Measurements from ENCODE around the gene HPS4.
"Not testable (repeated sequence)": the region's sequence is repeated elsewhere in the genome, so short reads cannot be mapped to it uniquely, and the experiment has no call there.

HPS4 gene

GRCh38 chr22:26442086-26442756 is 41.4 kb downstream of the HPS4 start:
- DNase-seq (ENCODE audit: low spot score): no peak

DNA sequence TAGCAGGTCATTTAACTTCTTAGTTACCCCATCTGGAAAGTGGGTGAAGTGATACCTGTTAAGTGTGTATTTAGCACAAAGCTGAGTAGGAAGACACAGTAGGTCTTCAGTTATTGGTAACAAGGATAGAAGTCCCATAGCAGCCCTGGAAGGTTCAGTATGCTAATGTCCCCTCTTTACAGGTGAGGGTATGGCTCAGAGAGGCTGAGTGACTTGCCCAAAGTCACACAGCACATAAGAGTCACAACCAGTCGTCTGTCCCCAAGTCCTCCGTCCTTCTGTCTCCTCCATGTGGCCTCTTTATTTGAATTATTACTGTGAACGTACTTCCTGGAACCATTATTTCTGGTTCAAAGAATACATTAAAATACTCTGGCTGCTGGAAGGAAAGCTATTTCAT is 44.0 kb downstream of the HPS4 start:
- no peak for DNase-seq (ENCODE audit: low spot score)

DNA sequence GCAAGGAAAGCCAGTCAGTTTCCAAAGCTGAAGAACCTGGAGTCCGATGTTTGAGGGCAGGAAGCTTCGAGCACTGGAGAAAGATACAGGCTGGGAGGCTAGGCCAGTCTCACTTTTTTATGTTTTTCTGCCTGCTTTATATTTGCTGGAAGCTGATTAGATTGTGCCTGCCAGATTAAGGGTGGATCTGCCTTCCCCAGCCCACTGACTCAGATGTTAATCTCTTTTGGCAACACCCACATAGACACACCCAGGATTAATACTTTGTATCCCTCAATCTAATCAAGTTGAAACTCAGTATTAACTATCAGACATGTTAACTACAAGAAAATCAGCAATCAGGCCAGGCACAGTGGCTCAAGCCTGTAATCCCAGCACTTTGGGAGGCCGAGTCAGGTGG is 44.8 kb downstream of the HPS4 start:
- DNase-seq (ENCODE audit: low spot score): not testable (repeated sequence)

DNA sequence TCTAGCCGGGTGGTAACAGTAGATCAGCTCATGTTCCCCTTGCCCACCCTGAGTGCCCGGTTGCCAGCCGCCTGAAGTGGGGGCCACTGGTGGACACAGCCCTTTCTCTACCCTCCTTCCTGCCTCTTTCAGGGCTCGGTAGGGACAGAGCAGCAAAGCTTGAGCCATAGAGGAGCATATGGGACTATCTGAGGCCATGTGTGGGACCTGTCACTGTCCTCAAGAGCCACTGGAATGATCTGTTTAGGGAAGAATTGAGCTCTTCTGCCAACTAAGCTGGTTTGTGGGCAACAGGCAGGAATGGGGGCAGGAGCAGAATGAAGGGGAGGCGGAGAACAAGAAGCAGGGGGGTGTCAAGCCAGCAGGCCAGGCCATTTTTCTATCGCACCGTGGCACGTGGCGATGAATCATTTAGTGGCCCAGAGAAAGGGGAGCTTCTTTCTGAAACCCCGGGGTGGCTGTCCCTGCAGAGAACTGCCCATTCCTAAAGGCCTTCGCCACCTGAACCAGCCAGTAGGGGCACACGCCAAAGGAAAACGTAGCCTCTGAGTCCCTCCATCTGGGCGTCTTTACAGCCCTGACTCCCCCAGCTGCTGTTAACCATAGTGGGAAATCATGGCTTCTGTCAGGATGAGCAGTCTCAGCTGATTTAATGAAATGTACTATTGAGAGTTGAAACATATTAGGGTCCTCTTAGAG is 45.7 kb downstream of the HPS4 start:
- DNase-seq (ENCODE audit: low spot score): no peak

DNA sequence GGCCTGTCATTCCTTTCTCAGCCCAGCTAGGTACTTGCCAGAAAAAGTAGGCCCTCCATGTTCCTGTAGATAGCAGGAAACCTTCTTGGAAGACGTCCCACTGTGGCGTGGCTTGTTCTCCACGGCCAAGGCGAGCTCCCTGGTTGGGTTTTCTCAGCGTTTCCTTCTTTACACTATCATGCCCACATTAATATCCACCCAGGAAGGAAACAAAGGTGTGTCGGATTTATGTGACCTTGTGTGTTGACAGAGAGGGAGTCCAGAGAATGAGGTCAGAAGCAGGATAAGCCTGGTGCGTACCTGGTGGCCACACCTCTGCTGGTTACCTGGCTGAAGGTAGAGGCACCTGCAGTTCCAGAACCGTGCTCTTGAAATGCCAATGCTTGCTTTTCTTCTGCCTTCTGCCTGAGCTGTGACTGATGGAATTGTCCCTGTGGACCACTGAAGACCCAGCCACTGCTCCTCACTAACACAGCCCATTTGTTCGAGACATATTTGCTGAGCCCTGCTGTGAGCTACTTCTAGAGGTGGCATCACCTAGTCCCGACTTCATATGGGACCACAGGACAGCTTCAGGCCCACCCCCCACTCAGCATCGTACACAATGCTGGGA is 46.6 kb downstream of the HPS4 start:
- DNase-seq (ENCODE audit: low spot score): no peak

- no peak for DNase-seq (ENCODE audit: low spot score)
Measured at GRCh38 chr22:26435327-26436093, 48.1 kb downstream of the HPS4 start.

DNA sequence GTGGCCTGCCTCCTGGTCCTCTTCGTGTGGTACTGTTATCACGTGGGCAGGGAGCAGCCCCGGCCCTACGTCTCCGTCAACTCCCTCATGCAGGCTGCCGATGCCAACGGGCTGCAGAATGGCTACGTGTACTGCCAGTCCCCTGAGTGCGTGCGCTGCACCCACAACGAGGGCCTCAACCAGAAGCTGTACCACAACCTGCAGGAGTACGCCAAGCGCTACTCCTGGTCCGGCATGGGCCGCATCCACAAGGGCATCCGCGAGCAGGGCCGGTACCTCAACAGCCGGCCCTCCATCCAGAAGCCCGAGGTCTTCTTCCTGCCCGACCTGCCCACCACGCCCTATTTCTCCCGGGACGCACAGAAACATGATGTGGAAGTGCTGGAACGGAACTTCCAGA is 49.8 kb downstream of the HPS4 start:
- no peak for DNase-seq (ENCODE audit: low spot score)

- DNase-seq (ENCODE audit: low spot score): no peak
Measured at GRCh38 chr22:26432619-26433311, 50.8 kb downstream of the HPS4 start.

DNA sequence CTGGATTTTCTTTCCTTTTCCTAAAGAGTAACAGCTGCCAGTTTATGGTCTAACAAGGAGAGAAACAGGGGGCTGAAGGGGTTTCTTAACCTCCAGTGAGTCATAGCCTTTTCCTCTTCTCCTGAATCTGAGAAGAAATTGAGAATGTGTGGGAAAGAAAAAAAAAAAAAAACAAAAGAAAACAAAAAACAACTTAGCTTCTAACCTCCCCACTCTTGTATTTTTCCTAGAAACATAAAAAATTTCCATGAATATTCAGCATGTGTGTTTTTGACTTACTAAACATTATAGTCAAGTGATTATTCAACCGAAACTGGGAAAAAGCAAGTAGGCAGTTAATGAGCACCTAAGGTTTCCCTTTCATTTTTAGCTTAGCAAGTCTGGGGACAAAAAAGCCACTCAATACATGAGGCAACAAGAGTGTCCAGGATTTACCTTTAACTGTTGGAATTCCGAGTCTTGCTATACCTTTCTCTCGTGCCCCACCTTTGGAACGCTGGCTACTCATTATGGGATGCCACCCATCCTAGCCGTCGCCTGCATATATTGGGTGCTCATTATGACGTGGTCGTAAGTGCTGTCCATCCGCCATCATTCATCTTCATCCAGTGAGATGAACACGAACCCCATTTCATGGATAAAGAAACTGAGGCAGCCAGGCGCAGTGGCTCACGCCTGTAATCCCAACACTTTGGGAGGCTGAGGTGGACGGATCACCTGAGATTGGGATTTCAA is 52.2 kb downstream of the HPS4 start:
- DNase-seq (ENCODE audit: low spot score): peak; percentile 55

DNA sequence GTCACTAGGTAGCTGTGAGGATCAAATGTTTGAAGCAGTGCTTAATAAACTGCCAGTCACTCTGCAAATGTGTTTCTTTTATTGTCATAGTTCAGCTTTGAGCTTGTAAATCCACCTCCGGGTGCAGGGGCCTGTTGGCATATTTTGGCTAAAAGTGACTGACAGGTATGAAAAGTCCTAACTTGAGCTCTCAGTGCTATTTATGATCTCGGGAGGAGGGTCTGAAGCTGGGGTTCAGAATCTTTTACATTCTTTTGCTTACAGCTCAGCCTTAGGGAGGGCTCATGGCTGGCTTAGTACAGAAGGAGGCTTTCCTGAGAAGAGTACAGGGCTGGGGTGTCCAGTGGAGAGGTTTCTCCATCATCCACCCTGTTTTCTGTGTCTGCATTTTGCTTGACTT is 53.0 kb downstream of the HPS4 start:
- DNase-seq (ENCODE audit: low spot score): peak; percentile 15

DNA sequence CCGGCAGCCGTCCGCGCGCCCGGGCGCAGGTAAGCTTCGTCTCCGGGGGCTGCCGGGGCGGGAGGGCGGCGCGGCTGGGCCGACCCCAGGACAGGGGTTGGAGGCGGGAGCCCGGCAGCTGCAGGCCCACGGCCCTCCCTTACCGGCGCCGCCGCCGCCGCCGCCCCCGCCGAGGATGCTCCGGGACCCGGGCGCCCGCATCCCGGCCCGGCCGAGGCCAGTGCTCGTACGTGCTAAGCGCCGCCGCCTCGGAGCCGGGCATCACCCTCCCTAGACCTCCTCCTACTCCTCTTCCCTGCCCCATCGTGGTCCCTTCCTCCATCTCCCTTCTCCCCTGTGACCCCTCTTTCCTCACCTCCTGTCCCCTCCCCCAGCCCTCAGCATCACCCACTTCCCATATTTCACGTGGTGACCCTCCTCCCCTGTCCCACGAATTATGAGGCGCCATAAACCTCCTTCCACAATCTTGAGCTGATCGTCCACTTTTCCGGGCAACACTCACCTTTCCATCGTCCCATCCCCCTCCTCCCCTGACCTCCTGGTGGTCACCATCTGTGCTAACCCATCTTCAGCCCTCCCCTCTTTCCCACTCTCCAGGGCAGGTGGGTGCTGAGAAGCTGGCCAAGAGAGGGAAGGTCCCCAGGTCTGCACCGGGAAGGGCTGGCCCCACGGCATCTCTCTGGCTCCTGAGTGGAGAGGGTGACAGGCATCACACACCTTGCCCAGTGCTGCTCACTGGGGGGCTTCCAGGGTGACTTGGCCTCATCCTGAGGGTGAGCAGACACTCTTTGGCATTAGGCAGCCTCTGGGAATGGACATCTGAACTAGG is 53.9 kb downstream of the HPS4 start:
- DNase-seq (ENCODE audit: low spot score): peak; percentile 17

GRCh38 chr22:26428515-26429457 is 54.8 kb downstream of the HPS4 start, which contains the start of gene ASPHD2:
Gene ASPHD2, plus strand, starts transcription at chr22:26429260. Its CDS starts 4,356 bp downstream, at chr22:26433616.
- DNase-seq (ENCODE audit: low spot score): peak; percentile 83

DNA sequence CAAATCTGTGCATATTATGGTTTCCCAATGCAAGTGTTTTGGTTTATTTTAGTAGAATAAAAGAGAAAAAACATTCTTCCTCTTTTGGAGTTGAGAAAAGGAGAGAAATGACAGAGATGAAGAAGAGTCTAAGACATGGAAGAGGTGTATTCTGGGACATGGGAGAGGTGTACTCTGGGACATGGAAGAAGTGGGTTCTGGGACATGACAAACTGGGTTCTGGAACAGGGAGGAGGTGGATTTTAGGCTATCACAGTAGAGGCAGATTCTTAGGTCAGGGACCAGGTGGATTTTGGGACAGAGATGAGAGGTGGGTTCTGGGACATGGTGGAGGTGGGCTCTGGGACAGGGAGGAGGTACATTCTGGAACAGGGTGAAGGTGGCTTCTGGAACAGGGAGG is 56.7 kb downstream of the HPS4 start:
- no peak for DNase-seq (ENCODE audit: low spot score)

DNA sequence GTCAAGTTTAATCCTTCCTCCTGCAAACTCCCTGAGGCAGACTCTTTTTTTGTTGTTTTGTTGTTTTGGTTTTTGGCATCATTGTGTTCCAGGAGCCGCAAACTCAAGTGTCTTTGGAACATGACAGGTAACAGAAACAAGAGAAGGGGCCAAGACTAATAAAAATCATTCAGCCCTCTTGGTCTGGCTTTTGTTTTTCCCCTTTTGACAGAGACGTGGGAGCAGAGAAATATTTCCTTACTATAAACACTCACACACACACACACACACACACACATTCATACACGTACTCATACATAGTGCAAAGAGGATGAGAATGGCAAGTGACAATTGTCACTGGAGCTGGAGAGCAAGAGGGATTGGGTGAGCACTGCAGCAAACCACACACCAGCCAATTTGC is 65.0 kb downstream of the HPS4 start:
- no peak for DNase-seq (ENCODE audit: low spot score)

DNA sequence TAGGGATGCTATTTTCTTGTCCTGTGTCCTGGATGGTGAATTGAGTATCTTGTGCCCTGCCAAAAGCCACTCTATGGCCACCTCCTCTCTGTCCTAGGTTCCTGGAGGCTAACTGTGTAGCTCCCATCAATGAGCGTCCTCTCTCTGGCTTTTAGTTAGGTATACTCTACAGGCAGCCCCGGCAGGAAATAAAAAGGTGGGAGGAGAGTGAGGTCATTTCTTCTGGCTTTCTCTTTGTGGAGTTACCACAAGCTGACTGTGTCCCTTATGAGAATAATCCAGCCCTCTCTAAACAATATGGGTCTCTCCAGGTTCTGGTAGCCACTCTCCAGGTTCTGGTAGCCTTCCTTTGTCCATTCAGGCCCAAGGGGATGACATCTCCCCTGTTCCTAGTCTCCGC is 66.2 kb downstream of the HPS4 start:
- DNase-seq (ENCODE audit: low spot score): no peak

DNA sequence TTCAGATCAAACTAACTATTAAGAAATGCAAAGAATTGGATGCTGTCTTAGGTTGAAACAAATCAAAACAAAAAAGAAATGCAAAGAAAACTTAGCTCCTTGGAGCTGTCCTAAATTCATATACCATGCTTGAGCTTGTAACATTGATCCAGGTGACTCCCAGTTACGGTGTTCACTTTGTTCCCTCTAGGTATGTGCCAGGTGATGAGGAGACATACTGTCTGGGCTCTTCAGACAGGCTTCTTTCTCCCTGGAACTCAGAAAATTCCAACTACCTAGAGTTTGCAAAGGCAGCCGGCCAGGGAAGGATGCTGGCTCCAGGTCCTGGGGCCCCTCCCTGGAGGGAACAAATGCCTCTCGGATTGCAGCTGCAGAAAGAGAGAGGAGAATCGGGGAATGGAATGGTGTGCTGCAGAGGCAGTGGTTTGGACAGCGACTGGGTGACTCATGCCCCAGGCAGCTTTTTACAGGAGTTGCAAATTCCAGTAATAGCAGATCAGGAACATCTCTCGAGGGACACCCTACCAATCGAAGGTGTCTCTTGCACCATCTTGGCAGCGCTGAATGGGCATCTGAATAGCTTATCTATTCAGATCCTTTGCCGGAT is 66.8 kb downstream of the HPS4 start:
- no peak for DNase-seq (ENCODE audit: low spot score)

- no peak for DNase-seq (ENCODE audit: low spot score)
Measured at GRCh38 chr22:26416256-26416655, 67.3 kb downstream of the HPS4 start.

GRCh38 chr22:26414347-26414746 is 69.2 kb downstream of the HPS4 start:
- DNase-seq (ENCODE audit: low spot score): no peak

DNA sequence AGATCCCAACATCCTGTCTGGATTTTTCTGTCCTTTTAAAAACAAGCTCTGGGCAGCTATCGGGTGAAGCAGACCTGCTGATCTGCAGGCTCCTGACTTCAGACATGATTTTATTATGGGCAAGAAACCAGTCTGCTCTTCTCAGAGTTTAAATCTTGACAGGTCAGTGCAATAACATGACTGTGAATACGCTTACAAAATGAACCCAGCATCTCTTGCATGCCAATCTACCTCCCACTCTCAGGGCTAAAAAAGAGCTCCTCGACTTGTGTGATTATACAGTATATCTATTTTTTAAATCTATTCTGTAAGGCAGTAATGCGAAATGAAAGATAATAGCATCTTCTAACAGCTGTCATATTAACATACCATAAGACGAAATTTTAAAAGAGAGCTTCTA is 73.2 kb downstream of the HPS4 start:
- DNase-seq (ENCODE audit: low spot score): no peak

All from activated CD4-positive, alpha-beta T cell treated with anti-CD3 and anti-CD28 coated beads, Interleukin-2, Interleukin-4, amounts not matched to agents 100 ng/mL and 50 ng/mL, durations not matched to agents 16 hours and 8 hours (primary cell).